HG03135 (cell line): ENCODE data around the gene RXFP2.

Source experiments
- ATAC-seq: cut with Tn5 transposase; IDR thresholded peaks from one replicate; pipeline ENCODE4 v1.9.1; 2021; ENCODE audit warnings: mild to moderate bottlenecking, moderate library complexity; ENCODE audit not compliant: unreplicated experiment

RXFP2 gene, protein sequence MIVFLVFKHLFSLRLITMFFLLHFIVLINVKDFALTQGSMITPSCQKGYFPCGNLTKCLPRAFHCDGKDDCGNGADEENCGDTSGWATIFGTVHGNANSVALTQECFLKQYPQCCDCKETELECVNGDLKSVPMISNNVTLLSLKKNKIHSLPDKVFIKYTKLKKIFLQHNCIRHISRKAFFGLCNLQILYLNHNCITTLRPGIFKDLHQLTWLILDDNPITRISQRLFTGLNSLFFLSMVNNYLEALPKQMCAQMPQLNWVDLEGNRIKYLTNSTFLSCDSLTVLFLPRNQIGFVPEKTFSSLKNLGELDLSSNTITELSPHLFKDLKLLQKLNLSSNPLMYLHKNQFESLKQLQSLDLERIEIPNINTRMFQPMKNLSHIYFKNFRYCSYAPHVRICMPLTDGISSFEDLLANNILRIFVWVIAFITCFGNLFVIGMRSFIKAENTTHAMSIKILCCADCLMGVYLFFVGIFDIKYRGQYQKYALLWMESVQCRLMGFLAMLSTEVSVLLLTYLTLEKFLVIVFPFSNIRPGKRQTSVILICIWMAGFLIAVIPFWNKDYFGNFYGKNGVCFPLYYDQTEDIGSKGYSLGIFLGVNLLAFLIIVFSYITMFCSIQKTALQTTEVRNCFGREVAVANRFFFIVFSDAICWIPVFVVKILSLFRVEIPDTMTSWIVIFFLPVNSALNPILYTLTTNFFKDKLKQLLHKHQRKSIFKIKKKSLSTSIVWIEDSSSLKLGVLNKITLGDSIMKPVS

DNA sequence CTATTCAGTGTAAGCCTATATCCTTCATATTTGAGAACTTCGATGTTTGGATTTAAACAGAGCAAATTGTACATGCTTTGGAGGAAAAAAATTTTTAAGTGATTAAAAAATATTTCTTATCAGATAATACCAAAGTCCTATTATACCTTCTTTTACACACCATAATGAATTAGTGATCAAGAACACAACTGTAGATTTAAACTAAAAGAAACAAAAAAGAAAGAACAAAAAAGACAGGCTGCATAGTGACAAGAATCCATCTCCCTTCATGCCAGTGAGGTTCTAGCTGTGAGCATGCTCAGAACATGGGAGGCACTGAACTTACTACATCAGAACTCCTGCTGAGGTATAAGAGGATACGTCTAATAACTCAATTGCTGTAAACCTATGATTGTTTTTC lies at the start of gene RXFP2:
TSS of gene RXFP2 (plus strand) at position 301 of the 400 bp plus-strand sequence. CDS start at position 388, 87 bp downstream.
- ATAC-seq = no peak

GRCh38 chr13:31697290-31697689 lies 42.0 kb upstream of the RXFP2 start:
- ATAC-seq = no peak

DNA sequence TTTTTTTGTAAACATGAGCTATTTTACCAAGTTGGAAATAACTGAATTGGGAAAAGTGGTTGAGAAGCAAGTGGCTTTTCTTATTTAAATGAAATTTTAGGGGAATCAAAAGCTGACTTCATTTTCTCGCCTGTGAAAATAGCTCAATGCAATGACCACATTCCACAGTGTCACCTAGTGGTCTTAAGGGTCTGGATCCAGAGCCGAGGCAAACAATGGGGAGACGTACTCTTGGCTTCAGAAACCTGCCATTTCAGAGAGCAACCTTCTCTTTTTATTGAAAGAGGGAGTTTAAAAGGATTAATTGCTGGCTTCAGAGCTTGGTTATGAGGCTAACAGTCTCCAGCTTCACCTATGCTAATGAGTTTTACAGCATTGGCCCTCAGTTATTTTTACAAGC lies 39.7 kb upstream of the RXFP2 start:
- no peak for ATAC-seq

DNA sequence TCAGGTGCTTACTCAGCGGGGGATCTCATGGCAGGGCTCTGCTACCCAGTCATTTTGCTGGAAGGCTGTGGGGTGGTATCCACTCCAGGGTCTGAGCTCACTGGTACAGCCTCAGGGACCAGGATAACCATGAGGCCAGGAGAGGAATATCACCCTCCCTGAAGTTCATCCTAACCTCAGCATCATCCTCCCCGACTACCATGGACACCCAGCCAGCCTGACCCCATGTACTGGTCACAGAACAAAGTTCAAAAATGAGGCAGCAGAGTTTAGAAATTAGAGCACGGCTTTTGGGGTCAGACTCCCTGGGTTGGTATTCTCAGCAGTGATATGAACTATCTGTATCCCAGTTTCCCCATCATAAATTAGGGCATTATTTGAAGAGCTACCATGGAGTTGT lies 35.5 kb upstream of the RXFP2 start:
- no peak for ATAC-seq

GRCh38 chr13:31706105-31706504 lies 33.2 kb upstream of the RXFP2 start:
- no peak for ATAC-seq

DNA sequence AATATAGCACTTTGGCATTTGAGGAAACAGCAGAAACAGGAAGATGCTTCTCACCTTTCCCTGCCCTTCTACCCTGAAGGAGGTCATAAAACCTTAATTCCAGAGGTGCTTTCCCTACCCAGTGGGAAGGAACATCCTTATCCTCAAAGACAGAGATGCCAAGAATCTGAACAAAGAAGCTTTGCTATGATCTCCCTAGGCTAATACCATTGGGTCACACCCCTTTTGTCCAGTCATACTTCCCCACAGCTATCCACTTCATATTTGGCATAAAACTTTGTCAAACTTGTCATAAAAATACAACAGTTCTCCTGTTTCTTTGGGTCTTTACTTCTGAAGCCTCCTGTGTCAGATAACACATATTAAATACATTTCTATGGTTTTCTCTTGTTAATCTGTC lies 21.7 kb upstream of the RXFP2 start:
- ATAC-seq = no peak

GRCh38 chr13:31719214-31719613 lies 20.1 kb upstream of the RXFP2 start:
- no peak for ATAC-seq

GRCh38 chr13:31722673-31723072 lies 16.7 kb upstream of the RXFP2 start:
- ATAC-seq = no peak

GRCh38 chr13:31725841-31726240 lies 13.5 kb upstream of the RXFP2 start:
- ATAC-seq = no peak

- ATAC-seq = no peak
Measured at GRCh38 chr13:31731921-31732320, 7.4 kb upstream of the RXFP2 start.

- no peak for ATAC-seq
Measured at GRCh38 chr13:31733066-31733465, 6.3 kb upstream of the RXFP2 start.

GRCh38 chr13:31733647-31734046 lies 5.7 kb upstream of the RXFP2 start:
- ATAC-seq = no peak

DNA sequence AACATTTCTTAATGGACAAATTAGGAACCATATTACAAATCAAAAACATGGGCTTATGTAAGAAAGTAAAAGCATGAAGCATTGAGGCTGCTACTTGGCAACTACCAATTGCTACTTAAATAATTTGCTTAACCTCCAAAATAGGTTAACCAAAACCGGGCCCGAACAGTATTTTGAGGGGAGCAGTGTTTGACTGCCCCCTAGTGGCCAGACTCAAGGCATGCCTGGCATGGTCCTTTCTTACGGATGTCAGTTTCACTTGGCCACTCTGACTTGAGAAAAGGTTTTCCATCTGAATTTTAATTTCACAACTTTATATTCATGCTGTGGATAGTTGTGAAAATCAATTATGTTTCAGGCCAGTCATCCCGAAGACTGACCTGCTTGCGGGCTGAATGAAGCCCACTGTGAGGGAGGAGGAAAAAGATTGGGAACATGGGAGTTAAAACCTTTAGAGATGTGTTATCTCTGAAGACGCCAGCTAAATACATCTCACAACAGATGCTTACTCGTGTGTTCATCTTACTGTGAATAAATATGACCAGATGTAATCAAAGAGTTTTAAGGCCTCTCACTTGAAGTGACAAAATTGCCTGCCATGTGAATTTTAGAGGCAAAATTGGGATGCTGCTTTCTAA lies 2.9 kb downstream of the RXFP2 start:
- peak; percentile 90 for ATAC-seq

DNA sequence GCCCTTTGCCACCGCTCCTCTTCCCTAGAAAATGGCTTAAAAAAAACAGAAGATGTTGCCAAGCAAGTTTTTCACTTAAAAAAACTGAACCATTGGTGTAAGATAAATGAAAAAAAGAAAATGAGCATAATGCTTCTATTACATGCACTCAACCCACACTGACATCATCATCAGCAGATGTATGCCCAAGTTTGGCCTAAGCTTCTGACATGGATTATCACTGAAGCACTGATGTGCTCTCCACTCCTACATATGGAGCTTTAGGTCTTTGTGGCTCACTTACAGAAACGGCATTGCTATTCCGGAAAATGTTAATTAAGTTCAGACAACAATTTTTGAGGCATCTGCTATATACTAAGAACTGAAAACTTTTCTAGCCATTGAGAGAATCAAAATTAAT lies 8.0 kb downstream of the RXFP2 start:
- no peak for ATAC-seq

DNA sequence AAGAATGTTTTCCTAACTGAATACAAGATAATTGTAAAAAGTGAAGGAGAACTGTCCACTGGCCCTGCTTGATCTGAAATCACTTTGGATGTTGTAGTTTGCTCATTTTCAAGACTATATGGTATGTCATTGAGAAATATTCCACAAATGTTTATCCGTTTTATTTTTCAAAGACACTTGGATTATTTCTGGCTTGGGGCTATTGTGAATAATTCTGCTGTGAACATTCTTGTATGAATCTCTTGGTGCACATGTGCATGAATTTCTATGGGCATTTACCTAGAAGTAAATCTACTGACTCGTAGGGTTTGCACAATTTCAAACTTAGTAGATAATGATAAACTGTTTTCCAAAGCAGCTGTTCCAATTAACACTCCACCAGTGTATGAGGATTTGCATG lies 8.6 kb downstream of the RXFP2 start:
- no peak for ATAC-seq

GRCh38 chr13:31749929-31750328 lies 10.6 kb downstream of the RXFP2 start:
- ATAC-seq = no peak

GRCh38 chr13:31755211-31755610 lies 15.9 kb downstream of the RXFP2 start:
- no peak for ATAC-seq

DNA sequence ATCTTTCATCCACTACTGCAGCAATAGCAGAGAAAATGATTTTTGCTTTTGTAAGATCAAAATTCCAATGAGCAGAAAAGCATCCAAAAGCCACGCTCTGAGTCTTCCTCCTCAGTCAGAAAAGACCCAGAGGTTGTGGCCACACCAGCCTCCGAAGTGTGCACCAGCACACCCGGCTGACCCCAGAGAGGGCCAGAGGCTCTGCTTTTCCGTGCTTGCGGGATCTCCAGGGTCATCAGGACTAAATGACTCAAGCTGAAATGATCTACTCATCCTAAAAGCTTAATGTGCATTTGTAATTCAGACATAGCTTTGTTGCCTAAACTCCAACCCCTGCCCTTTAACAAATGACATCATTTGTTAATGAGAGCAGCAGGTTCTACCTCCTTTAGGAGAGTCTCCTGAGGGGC lies 16.5 kb downstream of the RXFP2 start:
- ATAC-seq = no peak

- no peak for ATAC-seq
Measured at GRCh38 chr13:31756346-31756745, 17.0 kb downstream of the RXFP2 start.

- no peak for ATAC-seq
Measured at GRCh38 chr13:31761951-31762350, 22.6 kb downstream of the RXFP2 start.

DNA sequence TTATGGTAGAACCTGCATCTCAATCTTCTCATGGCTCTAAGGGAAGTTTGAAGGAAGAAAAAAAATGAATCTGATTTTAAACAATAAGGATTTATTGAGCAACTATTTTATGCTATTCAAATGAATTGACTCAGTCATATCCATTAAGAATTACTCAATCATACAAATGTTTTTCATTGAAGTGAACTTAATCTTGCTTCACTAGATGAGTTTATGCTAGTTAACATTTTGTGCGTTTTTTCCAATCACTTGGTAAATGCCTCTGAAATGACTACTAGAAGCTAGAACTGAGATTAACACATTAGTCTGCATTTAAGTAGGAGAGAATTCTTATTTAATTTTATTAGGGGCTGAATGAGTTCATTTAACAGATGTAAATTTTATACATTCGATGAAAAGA lies 25.2 kb downstream of the RXFP2 start:
- ATAC-seq = no peak
